ENCODE results near the gene AP4M1.

DNA sequence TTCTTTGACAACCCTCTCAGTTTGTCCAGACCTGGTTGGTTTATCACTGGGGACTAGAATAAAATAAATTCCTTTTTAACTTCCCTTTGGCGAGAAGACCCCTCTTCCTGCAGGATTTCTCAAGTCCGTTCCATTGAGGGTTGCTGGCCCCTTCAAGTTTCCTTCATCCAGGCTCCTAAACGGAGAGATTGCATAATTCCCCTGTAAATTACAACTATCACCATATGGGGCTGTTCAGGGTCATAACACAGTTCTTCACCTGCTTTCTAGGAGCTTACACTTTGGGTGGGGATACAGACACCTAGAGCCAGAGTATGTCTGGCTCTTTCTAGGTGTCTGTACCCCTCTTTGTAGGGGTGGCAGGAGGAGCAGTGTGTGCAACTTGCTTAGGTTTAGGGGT, 15.9 kb upstream of the AP4M1 start:
- TF ChIP-seq, protein P1, sequence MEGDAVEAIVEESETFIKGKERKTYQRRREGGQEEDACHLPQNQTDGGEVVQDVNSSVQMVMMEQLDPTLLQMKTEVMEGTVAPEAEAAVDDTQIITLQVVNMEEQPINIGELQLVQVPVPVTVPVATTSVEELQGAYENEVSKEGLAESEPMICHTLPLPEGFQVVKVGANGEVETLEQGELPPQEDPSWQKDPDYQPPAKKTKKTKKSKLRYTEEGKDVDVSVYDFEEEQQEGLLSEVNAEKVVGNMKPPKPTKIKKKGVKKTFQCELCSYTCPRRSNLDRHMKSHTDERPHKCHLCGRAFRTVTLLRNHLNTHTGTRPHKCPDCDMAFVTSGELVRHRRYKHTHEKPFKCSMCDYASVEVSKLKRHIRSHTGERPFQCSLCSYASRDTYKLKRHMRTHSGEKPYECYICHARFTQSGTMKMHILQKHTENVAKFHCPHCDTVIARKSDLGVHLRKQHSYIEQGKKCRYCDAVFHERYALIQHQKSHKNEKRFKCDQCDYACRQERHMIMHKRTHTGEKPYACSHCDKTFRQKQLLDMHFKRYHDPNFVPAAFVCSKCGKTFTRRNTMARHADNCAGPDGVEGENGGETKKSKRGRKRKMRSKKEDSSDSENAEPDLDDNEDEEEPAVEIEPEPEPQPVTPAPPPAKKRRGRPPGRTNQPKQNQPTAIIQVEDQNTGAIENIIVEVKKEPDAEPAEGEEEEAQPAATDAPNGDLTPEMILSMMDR (conservative IDR thresholded peaks at IDR 0.05), result no peak
- no peak for TF ChIP-seq ZFX (IDR thresholded peaks at IDR 0.05)
